GM12874 (cell line): Measurements from ENCODE around the gene CD180.

Experiments
- CTCF ChIP-seq: IDR thresholded peaks from 2 replicates; pipeline ENCODE4 v1.5.1; 2011; ENCODE audit warnings: low read depth, mild to moderate bottlenecking, control low read depth, low read length, moderate library complexity; ENCODE audit not compliant: insufficient read depth

CD180 gene

GRCh38 chr5:67165526-67166459 is 30.8 kb downstream of the CD180 start:
- TF ChIP-seq CTCF = peak; percentile 87

GRCh38 chr5:67164856-67165525 is 31.6 kb downstream of the CD180 start:
- no peak for TF ChIP-seq CTCF

GRCh38 chr5:67163863-67164595 is 32.6 kb downstream of the CD180 start:
- no peak for TF ChIP-seq CTCF

- no peak for TF ChIP-seq CTCF
These were observed 33.3 kb downstream of the CD180 start for GRCh38 chr5:67163231-67163756.

GRCh38 chr5:67161767-67162166 is 34.8 kb downstream of the CD180 start:
- TF ChIP-seq CTCF = no peak

GRCh38 chr5:67160985-67161384 is 35.6 kb downstream of the CD180 start:
- no peak for TF ChIP-seq CTCF

GRCh38 chr5:67160272-67160671 is 36.3 kb downstream of the CD180 start:
- no peak for TF ChIP-seq CTCF
